Transverse colon (tissue), 4 donors: ENCODE data around the gene LPAR2.

Source experiments
- CTCF ChIP-seq, 5 experiments: fragments of 200-600 bp in 3 of 5; fragments of 450-650 bp in 2 of 5; sonication (generic) in 3 of 5; IDR thresholded peaks; 1 replicate in 2 of 5; 2 replicates in 3 of 5; pipeline ENCODE4 v1.5.1; 2016 to 2017; ENCODE audit warnings: antibody characterized with exemption in 5 of 5, inconsistent platforms in 3 of 5, mild to moderate bottlenecking in 2 of 5, moderate library complexity in 1 of 5
- EP300 ChIP-seq: sonication (generic); formaldehyde crosslinking; IDR thresholded peaks from one replicate; pipeline ENCODE4 v1.6.1; 2017; ENCODE audit warnings: antibody characterized with exemption, low read depth
- POLR2A ChIP-seq: fragments of 450-650 bp; IDR thresholded peaks from one replicate; pipeline ENCODE4 v1.6.1; 2016; ENCODE audit warnings: antibody characterized with exemption, mild to moderate bottlenecking, moderate library complexity
- POLR2AphosphoS5 ChIP-seq, 3 donors: sonication (generic); formaldehyde crosslinking; IDR thresholded peaks; one replicate each; pipeline ENCODE4 v1.6.1; 2016; ENCODE audit warnings: antibody characterized with exemption in 3 of 3

DNA sequence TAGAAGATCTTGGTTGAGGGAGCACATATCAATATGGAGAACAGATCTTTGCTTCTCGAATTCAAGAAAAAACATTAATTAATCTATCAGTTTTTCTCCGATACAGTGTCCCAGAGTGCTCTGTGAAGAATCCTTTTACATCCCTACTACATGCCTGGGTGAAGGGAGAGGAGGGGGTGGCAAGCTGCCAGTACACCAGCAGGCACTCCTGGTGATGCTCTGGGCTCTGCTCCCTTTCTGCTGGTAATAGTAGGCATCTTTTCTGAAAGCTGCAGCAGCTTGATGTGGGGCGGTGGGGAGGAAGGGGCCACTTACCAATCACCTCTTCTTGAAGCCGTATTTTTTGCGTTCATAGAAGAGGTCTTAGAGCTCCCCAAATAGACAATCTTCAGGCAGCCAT, 40.2 kb downstream of the LPAR2 start:
- TF ChIP-seq CTCF (IDR thresholded peaks at IDR 0.05), result no peak
- no peak for TF ChIP-seq EP300
- TF ChIP-seq POLR2AphosphoS5 (IDR thresholded peaks at IDR 0.05), result no peak
- no peak for TF ChIP-seq POLR2A
